ENCODE measurements around the gene KDM2B.
"Not testable (repeated sequence)": the region's sequence is repeated elsewhere in the genome, so short reads cannot be mapped to it uniquely, and the experiment has no call there.

The KDM2B gene

GRCh38 chr12:121503395-121503794 is 77.4 kb downstream of the KDM2B start:
- DNase-seq (ENCODE audit: low spot score), result no peak

- DNase-seq (ENCODE audit: low spot score), result no peak
Measured at GRCh38 chr12:121501946-121502345, 78.9 kb downstream of the KDM2B start.

GRCh38 chr12:121499929-121500793 is 80.7 kb downstream of the KDM2B start:
- DNase-seq (ENCODE audit: low spot score), result peak; percentile 67

GRCh38 chr12:121495746-121496145 is 85.1 kb downstream of the KDM2B start:
- peak; percentile 62 for DNase-seq (ENCODE audit: low spot score)

- no peak for DNase-seq (ENCODE audit: low spot score)
Measured at GRCh38 chr12:121494093-121494787, 86.6 kb downstream of the KDM2B start.

GRCh38 chr12:121490401-121491281 is 90.2 kb downstream of the KDM2B start:
- no peak for DNase-seq (ENCODE audit: low spot score)

- no peak for DNase-seq (ENCODE audit: low spot score)
Measured at GRCh38 chr12:121489874-121490273, 90.9 kb downstream of the KDM2B start.

- no peak for DNase-seq (ENCODE audit: low spot score)
Measured at GRCh38 chr12:121484967-121485366, 95.9 kb downstream of the KDM2B start.

- DNase-seq (ENCODE audit: low spot score), result not testable (repeated sequence)
Measured at GRCh38 chr12:121484564-121484963, 96.3 kb downstream of the KDM2B start.

GRCh38 chr12:121483949-121484348 is 96.9 kb downstream of the KDM2B start:
- DNase-seq (ENCODE audit: low spot score), result no peak

- DNase-seq (ENCODE audit: low spot score), result no peak
Measured at GRCh38 chr12:121476477-121476876, 104.3 kb downstream of the KDM2B start.

GRCh38 chr12:121475279-121475678 is 105.5 kb downstream of the KDM2B start:
- DNase-seq (ENCODE audit: low spot score), result no peak

GRCh38 chr12:121472150-121472905 is 108.5 kb downstream of the KDM2B start:
- DNase-seq (ENCODE audit: low spot score), result no peak

- no peak for DNase-seq (ENCODE audit: low spot score)
Measured at GRCh38 chr12:121470751-121471150, 110.1 kb downstream of the KDM2B start.

GRCh38 chr12:121468499-121468801 is 112.4 kb downstream of the KDM2B start:
- DNase-seq (ENCODE audit: low spot score), result no peak

GRCh38 chr12:121467638-121468498 is 113.0 kb downstream of the KDM2B start:
- no peak for DNase-seq (ENCODE audit: low spot score)

GRCh38 chr12:121466794-121467637 is 113.8 kb downstream of the KDM2B start:
- peak; percentile 91 for DNase-seq (ENCODE audit: low spot score)

- no peak for DNase-seq (ENCODE audit: low spot score)
Measured at GRCh38 chr12:121465921-121466793, 114.7 kb downstream of the KDM2B start.

GRCh38 chr12:121464331-121464730 is 116.5 kb downstream of the KDM2B start:
- DNase-seq (ENCODE audit: low spot score), result no peak

All from Ammon's horn (tissue), 1 donor.